Right lung (tissue), 5 donors: Measurements from ENCODE around the gene RAD51B. TPM values are rescaled to one million over a fixed set of nuclear protein-coding genes. Genes with fewer than 3 reads are reported as not detected.
A peak's percentile ranks its signal among the peaks of the same experiment; 100 is the strongest.

Source experiments
- DNase-seq, 2 donors: peaks; one replicate each; pipeline ENCODE4 v3.0.0-alpha.2; 2013
- polyA plus RNA-seq, 5 donors: library from polyadenylated mRNA; unstranded; fragments of 120-200 nt; gene quantifications; one replicate each; pipeline versions ENCODE4 v1.2.1 to v1.2.3, GENCODE V29; 2013; ENCODE audit warnings: inconsistent platforms in 1 of 5, low replicate concordance in 1 of 5; ENCODE audit not compliant: insufficient read length in 5 of 5, insufficient read depth in 1 of 5

RAD51B gene
- polyA plus RNA-seq, 5 donors, result 8.1 to 15.5 (median 11.8) TPM

GRCh38 chr14:67887478-67887877 is 67.9 kb downstream of the RAD51B start:
- DNase-seq, result no peak

- no peak for DNase-seq
Observed at GRCh38 chr14:67889455-67889854, 69.9 kb downstream of the RAD51B start.

- no peak for DNase-seq
Observed at GRCh38 chr14:67892466-67893100, 73.0 kb downstream of the RAD51B start.

GRCh38 chr14:67900231-67900630 is 80.7 kb downstream of the RAD51B start:
- no peak for DNase-seq

- DNase-seq, result no peak
Observed at GRCh38 chr14:67908052-67908754, 88.6 kb downstream of the RAD51B start.

GRCh38 chr14:67911562-67911961 is 92.0 kb downstream of the RAD51B start:
- no peak for DNase-seq

- no peak for DNase-seq
Observed at GRCh38 chr14:67916430-67916829, 96.9 kb downstream of the RAD51B start.

- no peak for DNase-seq
Observed at GRCh38 chr14:67917006-67917405, 97.4 kb downstream of the RAD51B start.

- DNase-seq, result no peak
Observed at GRCh38 chr14:67918838-67919237, 99.3 kb downstream of the RAD51B start.

- no peak for DNase-seq
Observed at GRCh38 chr14:67919259-67920032, 99.9 kb downstream of the RAD51B start.

- DNase-seq, result no peak
Observed at GRCh38 chr14:67926821-67927220, 107.2 kb downstream of the RAD51B start.

GRCh38 chr14:67927244-67927643 is 107.7 kb downstream of the RAD51B start:
- no peak for DNase-seq

GRCh38 chr14:67928375-67928774 is 108.8 kb downstream of the RAD51B start:
- DNase-seq, result no peak

- no peak for DNase-seq
Observed at GRCh38 chr14:67932708-67933246, 113.2 kb downstream of the RAD51B start.

GRCh38 chr14:67933266-67933665 is 113.7 kb downstream of the RAD51B start:
- no peak for DNase-seq

GRCh38 chr14:67934087-67934486 is 114.5 kb downstream of the RAD51B start:
- peak; percentile 74 to 83 for DNase-seq

GRCh38 chr14:67934862-67935261 is 115.3 kb downstream of the RAD51B start:
- no peak for DNase-seq

GRCh38 chr14:67935371-67935770 is 115.8 kb downstream of the RAD51B start:
- DNase-seq, result no peak

- no peak for DNase-seq
Observed at GRCh38 chr14:67938071-67938470, 118.5 kb downstream of the RAD51B start.

GRCh38 chr14:67940486-67941455 is 121.2 kb downstream of the RAD51B start:
- peak; percentile 69 to 85 for DNase-seq

- DNase-seq, result no peak
Observed at GRCh38 chr14:67941456-67942018, 122.0 kb downstream of the RAD51B start.
